ENCODE results near the gene GJC2. TPM values are rescaled to one million over a fixed set of nuclear protein-coding genes. Genes with fewer than 3 reads are reported as not detected.
"Not testable (repeated sequence)": the region's sequence is repeated elsewhere in the genome, so short reads cannot be mapped to it uniquely, and the experiment has no call there.

Gene GJC2
- total and polyA plus RNA-seq, 4 donors: 10.4 to 20.3 (median 18.1) TPM

- Histone ChIP-seq H3K4me1 (ENCODE audit: control insufficient read depth, insufficient read depth, low read length) (peaks cover 49% of the 10 kb centered on the region), H3K4me3 (ENCODE audit: low read depth, low read length) (no peak overlapping the region), H3K9me3 (ENCODE audit: control insufficient read depth, insufficient read depth, low read length) (no peaks in the 10 kb centered on the region), H3K36me3 (ENCODE audit: control insufficient read depth, insufficient read depth, low read length) (peaks cover 41% of the 10 kb centered on the region), H3K27ac (ENCODE audit: low read depth, low read length) (no peak overlapping the region), H3K27me3 (ENCODE audit: control insufficient read depth, insufficient read depth, low read length) (no peaks in the 10 kb centered on the region)
- WGBS (ENCODE audit: insufficient coverage): 87% methylated on average over 8 of the region's 8 CpGs
- DNase-seq (ENCODE audit: low read depth in 4 of 6, low spot score in 6 of 6): no peak
Observed at GRCh38 chr1:228105996-228106799, 43.5 kb upstream of the GJC2 start.

GRCh38 chr1:228106800-228107054 is 43.0 kb upstream of the GJC2 start:
- DNase-seq (ENCODE audit: low read depth in 4 of 6, low spot score in 6 of 6): no peak
- WGBS (ENCODE audit: insufficient coverage): 93% methylated on average over 9 of the region's 9 CpGs
- Histone ChIP-seq H3K4me1 (ENCODE audit: control insufficient read depth, insufficient read depth, low read length) (peaks cover 45% of the 10 kb centered on the region), H3K36me3 (ENCODE audit: control insufficient read depth, insufficient read depth, low read length) (peaks cover 36% of the 10 kb centered on the region), H3K9me3 (ENCODE audit: control insufficient read depth, insufficient read depth, low read length) (no peaks in the 10 kb centered on the region), H3K27ac (ENCODE audit: low read depth, low read length) (no peak overlapping the region), H3K4me3 (ENCODE audit: low read depth, low read length) (no peak overlapping the region), H3K27me3 (ENCODE audit: control insufficient read depth, insufficient read depth, low read length) (no peaks in the 10 kb centered on the region)

GRCh38 chr1:228107636-228108035 is 42.1 kb upstream of the GJC2 start:
- peaks cover 33% of the 10 kb centered on the region for H3K36me3 ChIP-seq (ENCODE audit: control insufficient read depth, insufficient read depth, low read length)
- H3K4me3 ChIP-seq (ENCODE audit: low read depth, low read length): no peak overlapping the region
- no peak for DNase-seq (ENCODE audit: low read depth in 4 of 6, low spot score in 6 of 6)
- 93% methylated on average over 19 of the region's 19 CpGs for WGBS (ENCODE audit: insufficient coverage)
- peaks cover 37% of the 10 kb centered on the region for H3K4me1 ChIP-seq (ENCODE audit: control insufficient read depth, insufficient read depth, low read length)
- no peaks in the 10 kb centered on the region for H3K9me3 ChIP-seq (ENCODE audit: control insufficient read depth, insufficient read depth, low read length)
- no peaks in the 10 kb centered on the region for H3K27me3 ChIP-seq (ENCODE audit: control insufficient read depth, insufficient read depth, low read length)
- H3K27ac ChIP-seq (ENCODE audit: low read depth, low read length): no peak overlapping the region

GRCh38 chr1:228108055-228108690 is 41.6 kb upstream of the GJC2 start:
- Histone ChIP-seq H3K27ac (ENCODE audit: low read depth, low read length) (no peak overlapping the region), H3K36me3 (ENCODE audit: control insufficient read depth, insufficient read depth, low read length) (peaks cover 33% of the 10 kb centered on the region)
- WGBS (ENCODE audit: insufficient coverage): 81% methylated on average over 7 of the region's 11 CpGs

DNA sequence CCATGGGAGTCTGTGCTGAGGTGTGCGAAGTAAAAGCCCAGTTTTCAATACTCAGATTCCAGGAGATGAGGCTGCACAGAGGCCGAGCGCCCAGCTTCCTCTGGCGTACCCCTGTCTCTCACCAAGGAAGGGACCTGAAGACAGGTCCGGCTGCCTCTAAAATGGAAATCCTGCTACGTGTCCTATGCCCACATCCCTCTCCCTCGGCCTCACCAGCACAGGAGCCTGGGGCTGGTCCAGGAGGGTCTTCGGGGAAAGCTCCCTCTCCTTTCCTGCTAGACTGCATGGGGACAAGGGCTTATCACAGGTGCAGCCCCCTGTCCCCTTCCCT is 41.0 kb upstream of the GJC2 start:
- H3K36me3 ChIP-seq (ENCODE audit: control insufficient read depth, insufficient read depth, low read length): peaks cover 33% of the 10 kb centered on the region
- WGBS (ENCODE audit: insufficient coverage): 3% methylated on average over 7 of the region's 8 CpGs
- peak overlapping the region; percentile 99 for H3K4me3 ChIP-seq (ENCODE audit: low read depth, low read length)
- H3K27ac ChIP-seq (ENCODE audit: low read depth, low read length): peak overlapping the region; percentile 70
- peaks cover 32% of the 10 kb centered on the region for H3K4me1 ChIP-seq (ENCODE audit: control insufficient read depth, insufficient read depth, low read length)
- DNase-seq (ENCODE audit: low read depth in 4 of 6, low spot score in 6 of 6): peak in 1 of 6 donors; percentile 4
- H3K27me3 ChIP-seq (ENCODE audit: control insufficient read depth, insufficient read depth, low read length): no peaks in the 10 kb centered on the region
- no peaks in the 10 kb centered on the region for H3K9me3 ChIP-seq (ENCODE audit: control insufficient read depth, insufficient read depth, low read length)

More at GRCh38 chr1:228108055-228108690, 41.6 kb upstream of the GJC2 start:
- Histone ChIP-seq H3K9me3 (ENCODE audit: control insufficient read depth, insufficient read depth, low read length) (no peaks in the 10 kb centered on the region), H3K27me3 (ENCODE audit: control insufficient read depth, insufficient read depth, low read length) (no peaks in the 10 kb centered on the region), H3K4me1 (ENCODE audit: control insufficient read depth, insufficient read depth, low read length) (peaks cover 37% of the 10 kb centered on the region), H3K4me3 (ENCODE audit: low read depth, low read length) (peak overlapping the region; percentile 99)
- no peak for DNase-seq (ENCODE audit: low read depth in 4 of 6, low spot score in 6 of 6)

DNA sequence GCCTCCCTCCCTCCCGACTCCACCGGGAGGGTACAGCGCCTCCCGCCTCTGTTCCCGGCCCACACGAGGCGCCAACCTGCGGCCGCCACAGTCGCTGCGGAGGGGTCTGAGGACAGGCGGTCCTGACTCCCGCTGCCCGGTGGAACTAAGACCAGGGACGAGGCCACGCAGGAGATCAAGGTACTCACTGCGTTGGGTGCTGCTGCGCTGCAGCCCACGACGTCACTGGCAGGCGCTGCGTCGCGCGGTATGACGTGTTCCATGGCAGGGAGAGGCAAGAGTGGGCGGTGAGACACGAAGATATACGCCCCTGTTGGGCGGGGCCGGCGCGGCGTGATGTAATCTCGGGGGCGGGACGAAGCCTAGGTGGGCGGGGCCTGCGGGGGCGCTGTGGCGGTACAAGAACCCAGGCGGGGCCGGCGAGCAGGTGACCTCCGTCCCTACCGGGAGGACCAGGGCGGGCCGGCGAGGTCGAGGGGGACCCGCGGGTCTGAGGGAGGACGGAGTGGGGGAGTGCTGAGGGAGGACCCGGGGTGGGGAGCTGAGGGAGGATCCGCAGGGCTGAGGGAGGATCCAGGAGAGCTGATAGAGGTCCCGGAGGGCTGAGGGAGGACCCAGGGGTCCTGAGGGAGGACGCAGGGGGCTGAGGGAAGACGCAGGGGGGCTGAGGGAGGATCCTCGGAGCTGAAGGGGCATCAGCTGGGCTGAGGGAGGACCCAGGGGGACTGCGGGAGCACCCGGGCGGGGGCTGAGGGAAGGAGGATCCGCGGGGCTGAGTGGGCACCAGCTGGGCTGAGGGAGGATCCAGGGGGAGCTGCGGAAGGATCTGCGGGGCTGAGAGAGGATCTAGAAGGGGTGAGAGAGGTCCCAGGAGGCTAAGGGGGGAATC is 40.4 kb upstream of the GJC2 start, which contains the start of gene MRPL55:
Gene MRPL55 (minus strand): TSS at position 227 of the 889 bp plus-strand sequence. CDS start 1,039 bp downstream, outside the sequence.
- Histone ChIP-seq H3K4me1 (ENCODE audit: control insufficient read depth, insufficient read depth, low read length) (peaks cover 27% of the 10 kb centered on the region), H3K9me3 (ENCODE audit: control insufficient read depth, insufficient read depth, low read length) (no peaks in the 10 kb centered on the region), H3K4me3 (ENCODE audit: low read depth, low read length) (peak within 1 kb of the TSS; percentile 99), H3K27me3 (ENCODE audit: control insufficient read depth, insufficient read depth, low read length) (no peaks in the 10 kb centered on the region), H3K36me3 (ENCODE audit: control insufficient read depth, insufficient read depth, low read length) (peaks cover 33% of the 10 kb centered on the region), H3K27ac (ENCODE audit: low read depth, low read length) (peak within 1 kb of the TSS; percentile 82)
- DNase-seq (ENCODE audit: low read depth in 4 of 6, low spot score in 6 of 6): peak; percentile 92 to 99 (median 94)
- under 1% methylated on average over 66 of the region's 66 CpGs for WGBS (ENCODE audit: insufficient coverage)

- 40% methylated on average over 15 of the region's 15 CpGs for WGBS (ENCODE audit: insufficient coverage)
- H3K27ac ChIP-seq (ENCODE audit: low read depth, low read length): no peak overlapping the region
- H3K27me3 ChIP-seq (ENCODE audit: control insufficient read depth, insufficient read depth, low read length): no peaks in the 10 kb centered on the region
- H3K9me3 ChIP-seq (ENCODE audit: control insufficient read depth, insufficient read depth, low read length): no peaks in the 10 kb centered on the region
- H3K4me3 ChIP-seq (ENCODE audit: low read depth, low read length): peak overlapping the region; percentile 99
- no peak for DNase-seq (ENCODE audit: low read depth in 4 of 6, low spot score in 6 of 6)
- H3K4me1 ChIP-seq (ENCODE audit: control insufficient read depth, insufficient read depth, low read length): peaks cover 27% of the 10 kb centered on the region
- peaks cover 30% of the 10 kb centered on the region for H3K36me3 ChIP-seq (ENCODE audit: control insufficient read depth, insufficient read depth, low read length)
Observed at GRCh38 chr1:228109962-228110488, 39.7 kb upstream of the GJC2 start.

DNA sequence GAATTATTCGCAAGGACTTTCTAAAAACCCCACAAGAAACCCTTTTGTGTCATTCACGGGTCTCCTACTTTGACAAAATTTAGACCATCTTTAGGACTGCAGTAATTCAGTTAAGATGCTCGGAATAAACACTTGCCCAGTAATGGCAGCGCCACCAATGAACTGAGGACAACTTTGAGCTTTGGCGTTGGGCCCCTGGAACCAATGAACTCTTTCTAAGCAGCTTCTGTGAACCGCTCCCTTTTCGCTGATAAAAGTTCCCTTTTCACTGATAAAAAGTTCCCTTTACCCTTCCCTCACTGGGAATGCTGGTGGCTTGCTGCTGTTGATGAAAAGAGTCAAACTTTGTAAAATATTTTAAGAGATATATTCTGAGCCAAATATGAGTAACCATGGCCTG is 39.2 kb upstream of the GJC2 start:
- peaks cover 24% of the 10 kb centered on the region for H3K36me3 ChIP-seq (ENCODE audit: control insufficient read depth, insufficient read depth, low read length)
- no peaks in the 10 kb centered on the region for H3K27me3 ChIP-seq (ENCODE audit: control insufficient read depth, insufficient read depth, low read length)
- H3K9me3 ChIP-seq (ENCODE audit: control insufficient read depth, insufficient read depth, low read length): no peaks in the 10 kb centered on the region
- 77% methylated on average over 5 of the region's 7 CpGs for WGBS (ENCODE audit: insufficient coverage)
- DNase-seq (ENCODE audit: low read depth in 4 of 6, low spot score in 6 of 6): no peak
- H3K4me1 ChIP-seq (ENCODE audit: control insufficient read depth, insufficient read depth, low read length): peaks cover 27% of the 10 kb centered on the region
- no peak overlapping the region for H3K4me3 ChIP-seq (ENCODE audit: low read depth, low read length)
- no peak overlapping the region for H3K27ac ChIP-seq (ENCODE audit: low read depth, low read length)

DNA sequence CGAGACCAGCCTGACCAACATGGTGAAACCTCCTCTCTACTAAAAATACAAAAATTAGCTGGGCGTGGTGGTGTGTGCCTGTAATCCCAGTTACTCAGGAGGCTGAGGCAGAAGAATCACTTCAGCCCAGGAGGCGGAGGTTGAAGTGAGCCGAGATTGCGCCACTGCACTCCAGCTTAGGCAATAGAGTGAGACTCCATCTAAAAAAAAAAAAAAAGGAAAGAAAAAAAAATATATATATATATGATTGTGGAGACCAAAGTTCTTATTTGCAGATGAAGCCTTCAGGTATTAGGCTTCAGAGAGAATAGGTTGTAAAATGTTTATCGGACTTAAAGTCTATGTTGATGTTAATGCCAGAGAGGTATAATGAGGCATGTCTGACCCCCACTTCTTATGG is 38.4 kb upstream of the GJC2 start:
- not testable (repeated sequence) for H3K27ac ChIP-seq (ENCODE audit: low read depth, low read length); DNase-seq (ENCODE audit: low read depth in 4 of 6, low spot score in 6 of 6); H3K9me3 ChIP-seq (ENCODE audit: control insufficient read depth, insufficient read depth, low read length); H3K27me3 ChIP-seq (ENCODE audit: control insufficient read depth, insufficient read depth, low read length); H3K4me3 ChIP-seq (ENCODE audit: low read depth, low read length)
- peaks cover 27% of the 10 kb centered on the region for H3K4me1 ChIP-seq (ENCODE audit: control insufficient read depth, insufficient read depth, low read length)
- H3K36me3 ChIP-seq (ENCODE audit: control insufficient read depth, insufficient read depth, low read length): peaks cover 17% of the 10 kb centered on the region
- whole genome bisulfite sequencing (ENCODE audit: insufficient coverage): no CpG with 5 or more reads among the region's 6 CpGs
